HG03175 (cell line): ENCODE measurements around the gene VAV3.

ENCODE experiments used
- ATAC-seq: cut with Tn5 transposase; IDR thresholded peaks from one replicate; pipeline ENCODE4 v1.9.1; 2021; ENCODE audit warnings: mild to moderate bottlenecking, moderate library complexity; ENCODE audit not compliant: unreplicated experiment

Gene VAV3

GRCh38 chr1:107795441-107795840, 169.5 kb downstream of the VAV3 start:
- ATAC-seq, result no peak

DNA sequence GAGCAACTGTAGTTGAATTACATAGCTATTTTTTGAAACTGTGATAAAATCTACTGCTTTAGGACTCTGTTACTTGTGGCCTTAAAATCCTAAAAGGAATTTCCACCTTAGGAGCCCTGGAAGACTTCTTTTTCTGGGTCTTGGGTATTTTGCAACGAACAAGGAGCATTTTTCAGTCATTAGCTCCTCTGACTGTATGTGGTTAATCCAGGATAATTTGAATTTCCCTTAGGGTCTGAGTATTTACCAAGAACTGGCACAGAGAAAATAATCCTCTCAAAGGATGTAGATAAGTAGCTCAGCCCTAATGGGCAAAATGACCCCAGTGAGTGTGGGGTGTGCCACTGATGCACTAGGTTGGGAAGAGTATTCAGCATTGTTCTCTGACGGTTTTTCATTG, 170.4 kb downstream of the VAV3 start:
- ATAC-seq, result no peak

GRCh38 chr1:107793896-107794453, 171.0 kb downstream of the VAV3 start:
- no peak for ATAC-seq

DNA sequence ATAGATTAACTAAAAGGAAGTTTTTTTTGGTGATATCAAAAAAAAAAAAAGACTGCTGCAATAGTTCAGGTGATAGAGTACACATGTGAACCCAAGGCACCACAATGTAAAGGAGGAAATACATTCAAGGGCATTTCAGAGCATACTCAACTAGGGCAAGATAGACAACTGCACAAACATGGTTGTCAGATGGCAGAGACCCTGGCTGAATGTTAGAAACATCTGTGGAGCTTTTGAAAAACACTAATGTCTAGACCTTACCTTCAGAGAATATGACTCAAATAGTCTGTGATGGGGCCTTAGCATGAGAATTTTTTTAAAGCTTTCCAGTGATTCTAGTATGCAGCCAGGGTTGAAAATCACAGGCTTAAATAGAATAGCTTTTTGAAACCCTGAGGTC, 173.6 kb downstream of the VAV3 start:
- ATAC-seq, result no peak

DNA sequence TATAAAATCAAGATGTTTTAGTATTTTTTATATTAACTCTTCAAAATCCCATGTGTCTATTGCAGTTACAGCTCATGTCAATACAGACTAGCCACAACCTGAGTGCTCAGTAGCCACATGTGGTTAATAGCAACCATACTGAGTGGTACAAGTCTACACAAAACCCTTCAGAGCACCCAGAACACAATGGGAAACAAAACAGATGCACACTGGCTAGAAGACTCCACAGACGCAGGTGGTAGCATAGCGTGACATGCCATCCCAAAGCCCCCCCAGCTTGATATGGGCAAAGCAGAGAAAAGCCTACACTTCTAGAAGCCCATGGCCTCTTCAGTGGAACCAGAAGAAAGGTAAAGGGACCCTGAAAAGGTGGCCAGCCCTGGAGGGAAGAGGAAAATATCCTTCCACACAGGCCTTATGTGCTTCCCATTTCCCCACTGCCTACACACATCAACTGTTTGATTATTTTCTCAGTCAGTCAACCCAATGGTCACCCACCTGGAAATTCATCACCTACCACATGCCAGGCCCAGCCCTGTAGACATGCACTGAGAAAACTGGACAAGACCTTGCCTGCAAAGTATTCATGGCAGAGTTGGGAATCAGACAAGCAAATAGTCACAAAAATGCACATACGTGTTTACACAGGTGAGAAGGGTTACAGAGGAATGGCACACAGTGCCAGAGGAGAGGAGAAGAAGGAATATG, 175.0 kb downstream of the VAV3 start:
- no peak for ATAC-seq

DNA sequence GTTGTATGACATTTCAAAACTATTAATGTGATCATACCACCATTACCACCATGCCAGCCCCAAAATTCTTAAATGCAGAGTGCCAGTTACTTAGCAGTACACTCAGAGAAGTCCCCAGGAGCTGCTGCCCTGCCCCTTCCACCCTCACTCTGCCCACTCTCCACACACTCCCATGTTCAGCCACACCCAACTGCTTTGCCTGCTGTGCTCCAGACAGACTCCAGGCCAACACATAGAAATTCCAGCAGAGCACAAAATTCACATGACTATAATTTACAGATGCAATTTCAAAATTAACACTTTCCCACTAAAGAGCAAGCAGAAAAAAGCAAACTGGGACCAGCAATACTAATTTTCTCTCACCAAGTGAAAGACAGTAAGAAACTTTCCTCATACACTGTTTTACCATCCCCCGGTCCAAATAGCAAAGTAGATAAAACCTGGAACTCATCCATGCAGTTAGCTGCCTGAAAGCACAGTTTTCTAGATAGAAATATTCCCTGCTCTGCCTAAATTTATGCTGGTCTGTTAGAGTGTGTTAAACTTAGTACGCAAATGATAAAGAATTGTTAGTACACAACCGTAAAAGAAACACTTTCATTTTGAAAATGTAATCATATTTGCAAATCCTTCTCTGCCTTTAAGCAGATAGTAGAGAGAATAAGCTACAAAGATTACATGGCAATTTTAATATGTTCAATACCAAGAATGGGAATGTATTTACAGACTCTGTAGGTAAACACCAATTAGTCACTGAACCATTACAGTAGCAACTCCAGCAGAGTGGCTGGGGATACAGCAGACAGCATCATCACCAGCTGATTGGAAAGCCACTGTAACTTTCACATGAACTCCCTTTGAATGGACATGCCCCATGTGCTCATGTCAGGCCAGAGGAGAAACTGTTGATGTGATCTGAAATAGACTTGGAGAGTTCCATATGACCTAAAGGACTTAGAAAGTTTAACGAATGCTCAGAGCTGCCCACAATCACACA, 176.5 kb downstream of the VAV3 start:
- no peak for ATAC-seq

- no peak for ATAC-seq
Measured at GRCh38 chr1:107787299-107787698, 177.7 kb downstream of the VAV3 start.

GRCh38 chr1:107786203-107786845, 178.7 kb downstream of the VAV3 start:
- no peak for ATAC-seq

DNA sequence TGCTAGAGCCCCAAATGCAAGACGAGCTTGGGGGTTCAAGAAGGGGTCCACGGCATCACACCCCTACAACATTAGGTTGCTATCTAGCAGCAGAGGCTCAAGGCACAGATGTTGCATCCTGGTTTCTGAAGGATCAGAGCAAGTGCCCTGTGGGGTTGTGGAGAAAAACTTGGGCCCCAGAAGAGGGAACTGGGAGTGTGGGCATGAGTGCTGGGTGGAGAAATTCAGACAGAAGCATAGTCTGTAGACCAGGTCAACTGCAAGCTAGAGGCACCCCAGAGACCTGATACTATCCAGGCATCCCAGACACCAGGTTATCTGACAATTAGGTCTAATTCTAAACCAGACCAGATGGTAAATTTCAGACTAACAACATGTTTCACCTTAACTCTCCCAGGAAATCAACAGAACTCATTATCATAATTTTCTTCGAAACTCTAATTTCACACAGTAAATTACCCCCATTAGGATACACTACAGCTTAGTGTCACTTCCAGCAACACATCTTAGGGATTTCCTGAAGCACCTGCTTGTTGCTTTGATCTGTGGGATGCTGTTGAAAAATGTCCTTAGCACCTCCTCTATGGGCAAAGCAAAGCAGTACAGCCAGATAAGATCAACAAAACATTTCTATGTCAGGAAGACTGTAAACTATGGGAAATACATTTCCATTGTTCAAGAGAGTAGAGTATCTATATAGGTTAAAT, 179.3 kb downstream of the VAV3 start:
- no peak for ATAC-seq

DNA sequence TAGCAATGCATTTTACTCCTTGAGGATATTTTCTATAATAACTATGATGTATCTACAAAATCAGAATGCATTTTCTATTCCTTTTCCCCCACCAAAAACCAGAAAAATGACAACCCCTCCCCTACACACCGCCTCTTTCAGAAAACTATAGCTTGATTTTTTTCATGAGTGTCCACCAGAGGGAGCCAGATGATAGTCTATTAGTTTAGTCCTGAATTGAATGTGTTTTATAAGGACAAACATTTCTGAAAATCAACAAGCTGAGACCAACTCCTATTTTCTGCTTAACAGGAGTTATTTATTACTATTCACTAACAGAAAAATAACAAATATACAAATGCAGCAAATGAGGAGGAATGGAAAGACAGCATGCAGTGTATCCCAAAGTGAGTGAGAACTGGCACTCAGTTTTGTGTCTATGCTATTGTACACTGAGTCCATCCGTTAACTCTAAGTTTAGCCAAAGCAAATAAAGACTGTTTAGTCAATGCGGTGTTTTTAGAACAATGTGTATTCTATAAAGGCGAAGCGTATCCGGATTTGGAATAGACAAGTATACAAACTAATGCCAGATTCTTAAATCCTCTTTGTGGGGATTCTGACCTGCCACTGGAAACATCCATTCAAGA, 182.6 kb downstream of the VAV3 start:
- no peak for ATAC-seq

GRCh38 chr1:107781245-107781644, 183.7 kb downstream of the VAV3 start:
- no peak for ATAC-seq

DNA sequence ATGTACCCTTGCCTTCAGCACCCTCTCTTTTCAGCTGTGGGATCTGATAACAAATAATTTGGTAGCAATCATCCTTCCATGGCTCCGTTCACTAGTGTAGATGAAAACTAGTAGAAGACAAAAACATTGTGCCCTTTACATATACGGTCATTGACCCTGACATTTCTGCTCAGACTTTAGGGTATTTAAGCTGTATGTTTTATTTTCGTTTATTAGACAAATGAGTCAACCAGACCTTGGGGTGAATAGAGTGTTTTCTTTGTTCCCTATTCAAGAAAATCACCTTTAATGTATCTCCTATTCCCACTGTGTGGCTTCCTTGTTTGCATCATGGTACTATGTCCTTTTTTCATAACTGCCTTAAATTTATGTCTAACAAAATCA, 187.3 kb downstream of the VAV3 start:
- peak; percentile 21 for ATAC-seq

- ATAC-seq, result peak; percentile 82
Measured at GRCh38 chr1:107776900-107777663, 187.9 kb downstream of the VAV3 start.

GRCh38 chr1:107771377-107771776, 193.6 kb downstream of the VAV3 start:
- ATAC-seq, result no peak

- ATAC-seq, result no peak
Measured at GRCh38 chr1:107767156-107767582, 197.8 kb downstream of the VAV3 start.

GRCh38 chr1:107766533-107766932, 198.4 kb downstream of the VAV3 start:
- no peak for ATAC-seq

DNA sequence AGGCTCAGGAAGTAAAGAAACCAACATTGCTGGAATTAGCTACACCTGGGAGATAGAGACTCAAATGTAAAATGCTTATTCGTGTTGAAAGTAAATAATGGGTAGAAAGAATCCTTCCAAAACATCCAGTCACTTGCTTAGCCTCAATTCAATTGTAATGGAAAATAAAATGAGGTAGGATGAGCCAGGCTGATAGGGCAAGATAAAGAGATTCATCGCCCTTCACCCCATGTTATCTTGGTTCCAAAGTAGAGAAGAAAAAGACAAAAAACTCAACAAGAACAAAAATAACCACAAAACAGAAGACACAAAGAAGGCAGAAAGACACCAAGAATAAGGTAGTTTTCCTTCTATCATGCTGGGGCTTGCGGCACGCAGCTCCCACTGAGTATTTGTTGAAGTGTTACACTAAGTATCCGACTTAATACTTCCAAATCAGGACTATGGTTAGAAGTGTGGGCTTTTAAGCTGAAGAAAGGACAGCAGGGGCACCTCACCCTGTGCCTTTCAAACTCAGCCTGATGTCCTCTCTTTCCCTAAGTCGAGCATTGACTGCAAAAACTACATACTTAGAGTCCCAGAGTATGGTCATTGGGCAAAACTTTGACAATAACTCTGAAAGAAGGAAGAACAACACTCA, 202.1 kb downstream of the VAV3 start:
- ATAC-seq, result no peak

DNA sequence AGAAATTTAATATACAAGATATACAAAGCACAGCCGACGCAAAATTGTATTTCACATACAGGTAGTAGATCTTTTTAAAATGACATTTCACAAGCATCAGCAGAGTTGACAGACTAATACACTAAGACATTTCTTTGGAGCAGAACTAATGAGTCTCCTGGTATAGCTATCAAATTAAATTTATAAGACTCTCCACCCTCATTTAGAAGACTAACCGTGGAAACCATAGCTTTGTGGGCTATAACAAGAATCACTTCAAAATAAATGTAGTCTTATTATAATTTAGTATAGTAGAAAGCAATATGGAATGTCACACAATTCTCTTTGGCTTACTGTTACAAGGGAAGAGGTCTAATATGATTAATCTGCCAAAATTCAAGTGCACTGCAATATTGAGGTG, 204.9 kb downstream of the VAV3 start:
- no peak for ATAC-seq
